B cell (primary cell): ENCODE results near the gene NOS1AP. TPM values are rescaled to one million over a fixed set of nuclear protein-coding genes. Genes with fewer than 3 reads are reported as not detected.

Source experiments
- ATAC-seq: fragments of 200-7000 bp; cut with Tn5 transposase; one replicate; pipeline ENCODE4 v1.10.0; 2021; ENCODE audit warnings: low read depth, mild to moderate bottlenecking, moderate number of reproducible peaks, moderate library complexity
- CTCF ChIA-PET: fragments of 350-600 bp; sonication (Branson Sonifier 250); formaldehyde crosslinking; loops from one replicate; lab custom pipeline; 2021; ENCODE audit warnings: antibody characterized with exemption, inconsistent platforms; lab: Charles Lee
- POLR2A ChIA-PET: fragments of 350-600 bp; sonication (Branson Sonifier 250); formaldehyde crosslinking; loops from one replicate; lab custom pipeline; 2021; ENCODE audit warnings: antibody characterized with exemption; lab: Charles Lee
- DNase-seq: peaks from one replicate; pipeline ENCODE4 v3.0.0; 2013
- H2AFZ ChIP-seq: 2 replicates; pipeline ENCODE4 v1.6.1; 2012; ENCODE audit warnings: mild to moderate bottlenecking, low read depth, low read length; ENCODE audit not compliant: insufficient read depth, poor library complexity, severe bottlenecking
- H3K27ac ChIP-seq, 2 donors: 1 replicate in 1 of 2; 2 replicates in 1 of 2; pipeline ENCODE4 v1.5.1; 2012 to 2013; ENCODE audit warnings: low read length in 2 of 2, mild to moderate bottlenecking in 2 of 2, moderate library complexity in 1 of 2
- H3K27me3 ChIP-seq, 4 experiments: fragments of 200-600 bp in 1 of 4; sonication (generic) in 1 of 4; replicated peaks in 1 of 4; 1 replicate in 2 of 4; 2 replicates in 2 of 4; pipeline versions ENCODE4 v1.6.1 to v1.7.0; 2013 to 2016; ENCODE audit warnings: low read length in 3 of 4, mild to moderate bottlenecking in 2 of 4, mixed read lengths in 1 of 4, moderate library complexity in 1 of 4; ENCODE audit not compliant: insufficient read depth in 4 of 4, control insufficient read depth in 3 of 4; ENCODE audit errors: control extremely low read depth in 1 of 4
- H3K36me3 ChIP-seq, 2 experiments: replicated peaks in 1 of 2; 1 replicate in 1 of 2; 2 replicates in 1 of 2; pipeline versions ENCODE4 v1.6.1 to v1.7.1; 2013; ENCODE audit warnings: low read length in 1 of 2; ENCODE audit not compliant: insufficient read depth in 2 of 2, control insufficient read depth in 1 of 2; ENCODE audit errors: control extremely low read depth in 1 of 2, extremely low read depth in 1 of 2
- H3K4me1 ChIP-seq, 2 donors: fragments of 200-600 bp in 1 of 2; sonication (generic) in 1 of 2; 1 replicate in 1 of 2; 2 replicates in 1 of 2; pipeline versions ENCODE4 v1.5.1 to v1.6.1; 2013 to 2017; ENCODE audit warnings: low read length in 2 of 2; ENCODE audit not compliant: control insufficient read depth in 2 of 2, insufficient read depth in 2 of 2
- H3K4me2 ChIP-seq: replicated peaks from 2 replicates; pipeline ENCODE3; 2012; ENCODE audit warnings: mild to moderate bottlenecking, low read depth, low read length; ENCODE audit not compliant: poor library complexity, severe bottlenecking
- H3K4me3 ChIP-seq, 5 experiments: fragments of 200-600 bp in 1 of 5; sonication (generic) in 1 of 5; 1 replicate in 3 of 5; 2 replicates in 2 of 5; pipeline versions ENCODE4 v1.5.1 to v1.7.0; 2011 to 2016; ENCODE audit warnings: low read length in 4 of 5, mild to moderate bottlenecking in 4 of 5, low read depth in 2 of 5, control low read depth in 1 of 5, moderate library complexity in 1 of 5; ENCODE audit not compliant: insufficient read depth in 1 of 5; ENCODE audit errors: control extremely low read depth in 1 of 5, extremely low read depth in 1 of 5
- H3K79me2 ChIP-seq: fragments of 200-600 bp; sonication (generic); one replicate; pipeline ENCODE4 v1.6.0; 2016; ENCODE audit warnings: low read length; ENCODE audit not compliant: control insufficient read depth, insufficient read depth
- H3K9ac ChIP-seq: fragments of 200-600 bp; sonication (generic); 2 replicates; pipeline ENCODE4 v1.6.1; 2017; ENCODE audit warnings: mild to moderate bottlenecking, low read length, moderate library complexity
- H3K9me3 ChIP-seq, 3 donors: one replicate each; pipeline versions ENCODE4 v1.6.1 to v1.7.1; 2013; ENCODE audit warnings: low read length in 2 of 3; ENCODE audit not compliant: control insufficient read depth in 2 of 3, insufficient read depth in 1 of 3; ENCODE audit errors: control extremely low read depth in 1 of 3
- H4K20me1 ChIP-seq: 2 replicates; pipeline ENCODE4 v1.6.0; 2012; ENCODE audit warnings: mild to moderate bottlenecking, low read length; ENCODE audit not compliant: insufficient read depth, control insufficient read depth, poor library complexity, severe bottlenecking
- H3K27ac Mint-ChIP-seq: one replicate; pipeline ENCODE4 v1.8.0; 2021; ENCODE audit warnings: mixed read lengths
- H3K27me3 Mint-ChIP-seq: one replicate; pipeline ENCODE4 v1.8.0; 2021; ENCODE audit warnings: mixed read lengths
- H3K4me1 Mint-ChIP-seq: one replicate; pipeline ENCODE4 v1.8.0; 2021; ENCODE audit warnings: mixed read lengths
- H3K4me3 Mint-ChIP-seq: one replicate; pipeline ENCODE4 v1.8.0; 2021; ENCODE audit warnings: mixed read lengths
- H3K9me3 Mint-ChIP-seq: one replicate; pipeline ENCODE4 v1.8.0; 2022; ENCODE audit warnings: mixed read lengths; ENCODE audit not compliant: insufficient read depth
- EZH2 ChIP-seq: IDR thresholded peaks from 2 replicates; pipeline ENCODE4 v1.6.1; 2012; ENCODE audit warnings: borderline replicate concordance, low read depth, mild to moderate bottlenecking, moderate library complexity, low read length; ENCODE audit not compliant: insufficient read depth, poor library complexity, severe bottlenecking
- WGBS: methylation state at CpG from one replicate; pipeline ENCODE4 v1.1.5; 2013; ENCODE audit warnings: missing lambda C conversion rate; ENCODE audit not compliant: insufficient coverage; 5-methylcytosine and 5-hydroxymethylcytosine counted together
- intact Hi-C: fragments of 100-400 bp; cut with micrococcal nuclease; formaldehyde crosslinking; loops from one replicate; pipeline ENCODE4 v1.10.0; 2022
- polyA plus RNA-seq: library from polyadenylated mRNA; depleted of rRNA; stranded (reverse); fragments of >200 nt; gene quantifications from 2 replicates; pipeline ENCODE4 v1.2.3, GENCODE V29; 2012
- total RNA-seq, 2 donors: library from RNA; stranded (reverse); fragments of 120-200 nt in 1 of 2; gene quantifications; 1 replicate in 1 of 2; 2 replicates in 1 of 2; pipeline versions ENCODE4 v1.2.3 to v1.2.4, GENCODE V29; 2013 to 2022
- TF ChIP-seq, protein P1 (sequence below): fragments of 200-600 bp; IDR thresholded peaks from one replicate; pipeline ENCODE4 v1.8.0; 2022; ENCODE audit warnings: antibody characterized with exemption, mild to moderate bottlenecking

NOS1AP gene
- total and polyA plus RNA-seq, 2 donors (not counting 1 experiment from before 2014, with no cell fraction given) = 0.32 TPM; not detected in 1

DNA sequence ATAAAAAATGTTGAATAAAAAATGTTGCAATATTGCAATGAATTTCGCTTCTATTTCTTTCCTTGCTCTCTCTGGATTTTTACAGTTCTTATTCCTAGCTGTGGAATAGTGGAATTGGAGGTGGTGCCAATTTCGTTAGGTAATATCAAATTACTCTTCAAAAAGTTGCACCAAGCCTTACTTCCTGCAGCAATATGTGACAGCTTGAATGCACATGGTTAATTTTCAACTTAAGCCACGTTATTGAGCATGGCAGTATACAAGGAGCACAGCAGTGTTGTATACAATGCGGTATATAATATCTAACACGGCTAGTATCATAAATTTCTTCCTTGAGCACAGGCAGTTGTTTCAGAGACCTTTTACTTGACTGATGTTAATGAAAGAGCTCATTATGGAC, 152.5 kb downstream of the NOS1AP start:
- H3K27ac ChIP-seq = no peak overlapping the region
- no peaks in the 10 kb centered on the region for H3K4me1 ChIP-seq
- no peak overlapping the region for H2AFZ ChIP-seq
- no peaks in the 10 kb centered on the region for H3K9me3 ChIP-seq
- DNase-seq (no peak), ATAC-seq (no peak)
- H3K4me3 ChIP-seq = no peak overlapping the region
- peaks cover 0 to 6% (median 0%) of the 10 kb centered on the region in 4 experiments for H3K27me3 ChIP-seq
- Mint-ChIP-seq H3K4me3 (no peak overlapping the region), H3K4me1 (no peaks in the 10 kb centered on the region), H3K27me3 (peaks cover 42% of the 10 kb centered on the region), H3K27ac (no peak overlapping the region), H3K9me3 (no peaks in the 10 kb centered on the region)
- CTCF ChIA-PET = no interaction called here
- H4K20me1 ChIP-seq = no peaks in the 10 kb centered on the region
- no peaks in the 10 kb centered on the region for H3K36me3 ChIP-seq
- TF ChIP-seq, protein P1, sequence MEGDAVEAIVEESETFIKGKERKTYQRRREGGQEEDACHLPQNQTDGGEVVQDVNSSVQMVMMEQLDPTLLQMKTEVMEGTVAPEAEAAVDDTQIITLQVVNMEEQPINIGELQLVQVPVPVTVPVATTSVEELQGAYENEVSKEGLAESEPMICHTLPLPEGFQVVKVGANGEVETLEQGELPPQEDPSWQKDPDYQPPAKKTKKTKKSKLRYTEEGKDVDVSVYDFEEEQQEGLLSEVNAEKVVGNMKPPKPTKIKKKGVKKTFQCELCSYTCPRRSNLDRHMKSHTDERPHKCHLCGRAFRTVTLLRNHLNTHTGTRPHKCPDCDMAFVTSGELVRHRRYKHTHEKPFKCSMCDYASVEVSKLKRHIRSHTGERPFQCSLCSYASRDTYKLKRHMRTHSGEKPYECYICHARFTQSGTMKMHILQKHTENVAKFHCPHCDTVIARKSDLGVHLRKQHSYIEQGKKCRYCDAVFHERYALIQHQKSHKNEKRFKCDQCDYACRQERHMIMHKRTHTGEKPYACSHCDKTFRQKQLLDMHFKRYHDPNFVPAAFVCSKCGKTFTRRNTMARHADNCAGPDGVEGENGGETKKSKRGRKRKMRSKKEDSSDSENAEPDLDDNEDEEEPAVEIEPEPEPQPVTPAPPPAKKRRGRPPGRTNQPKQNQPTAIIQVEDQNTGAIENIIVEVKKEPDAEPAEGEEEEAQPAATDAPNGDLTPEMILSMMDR = no peak
- TF ChIP-seq EZH2 = no peak
- no peak overlapping the region for H3K9ac ChIP-seq
- H3K79me2 ChIP-seq = no peaks in the 10 kb centered on the region
- WGBS = no CpG with 5 or more reads among the region's 5 CpGs
- no peak overlapping the region for H3K4me2 ChIP-seq
- intact Hi-C loops = no loop called here
- POLR2A ChIA-PET = no interaction called here

DNA sequence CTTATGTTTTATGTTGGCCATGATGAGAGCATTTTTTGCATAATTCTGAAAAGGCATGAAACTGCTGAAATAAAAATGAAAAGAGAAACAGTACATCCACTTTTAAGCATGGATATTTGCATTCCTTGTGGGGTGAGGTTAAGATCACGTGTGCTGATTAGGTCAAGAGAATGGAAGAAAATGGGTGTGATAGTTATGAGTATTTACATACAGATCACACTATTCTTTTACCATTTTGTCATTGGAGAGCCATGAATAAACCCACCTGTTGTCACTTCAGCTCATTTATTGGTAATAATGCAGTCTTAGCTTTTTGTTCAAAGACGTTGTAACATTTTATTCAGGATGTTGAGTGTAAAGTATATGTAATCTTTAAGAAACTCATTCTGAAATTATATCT, 153.2 kb downstream of the NOS1AP start:
- no peaks in the 10 kb centered on the region for H3K79me2 ChIP-seq
- H3K27ac ChIP-seq = no peak overlapping the region
- no peak overlapping the region for H2AFZ ChIP-seq
- POLR2A ChIA-PET = no interaction called here
- ATAC-seq (no peak), DNase-seq (no peak)
- CTCF ChIA-PET = no interaction called here
- H3K9me3 Mint-ChIP-seq = no peaks in the 10 kb centered on the region
- H4K20me1 ChIP-seq = no peaks in the 10 kb centered on the region
- H3K27me3 Mint-ChIP-seq = peaks cover 42% of the 10 kb centered on the region
- H3K4me1 Mint-ChIP-seq = no peaks in the 10 kb centered on the region
- H3K9ac ChIP-seq = no peak overlapping the region
- H3K4me1 ChIP-seq = no peaks in the 10 kb centered on the region
- no peaks in the 10 kb centered on the region for H3K36me3 ChIP-seq
- no peak overlapping the region for H3K4me3 ChIP-seq
- WGBS = no CpG with 5 or more reads among the region's 2 CpGs
- no peak overlapping the region for H3K4me3 Mint-ChIP-seq
- TF ChIP-seq EZH2 = no peak
- TF ChIP-seq, protein P1 = no peak
- peaks cover 0 to 6% (median 0%) of the 10 kb centered on the region in 4 experiments for H3K27me3 ChIP-seq
- H3K27ac Mint-ChIP-seq = no peak overlapping the region
- no peak overlapping the region for H3K4me2 ChIP-seq
- no peaks in the 10 kb centered on the region for H3K9me3 ChIP-seq
- intact Hi-C loops = no loop called here
